Neural cell (in vitro differentiated cells): ENCODE data around the gene NGFR. TPM values are rescaled to one million over a fixed set of nuclear protein-coding genes. Genes with fewer than 3 reads are reported as not detected.

Source experiments
- H2AFZ ChIP-seq: fragments of 200-600, 300-800 bp; sonication (generic), shearing (Covaris generic); 2 replicates; pipeline ENCODE4 v1.6.0; 2014; ENCODE audit warnings: low read depth, mild to moderate bottlenecking, antibody characterized with exemption, low read length, moderate library complexity
- H3F3A ChIP-seq: fragments of 200-600 bp; shearing (Covaris generic); 2 replicates; pipeline ENCODE4 v1.6.1; 2016; ENCODE audit warnings: mild to moderate bottlenecking, moderate library complexity, mixed read lengths, antibody characterized with exemption, low read length; ENCODE audit not compliant: insufficient read depth, poor library complexity, severe bottlenecking
- H3K27ac ChIP-seq: fragments of 200-600, 300-800 bp; sonication (generic), shearing (Covaris generic); 2 replicates; pipeline ENCODE4 v1.5.1; 2014; ENCODE audit warnings: mild to moderate bottlenecking, low read length, moderate library complexity
- H3K27me3 ChIP-seq: fragments of 300-800, 200-600 bp; sonication (generic), shearing (Covaris generic); 2 replicates; pipeline ENCODE4 v1.6.0; 2014; ENCODE audit warnings: mild to moderate bottlenecking, low read depth, low read length, moderate library complexity; ENCODE audit not compliant: insufficient read depth
- H3K36me3 ChIP-seq: fragments of 300-800, 200-600 bp; sonication (generic), shearing (Covaris generic); 2 replicates; pipeline ENCODE4 v1.5.1; 2014; ENCODE audit warnings: mild to moderate bottlenecking, antibody characterized with exemption, low read length, moderate library complexity; ENCODE audit not compliant: insufficient read depth
- H3K4me2 ChIP-seq: fragments of 300-800, 200-600 bp; sonication (generic), shearing (Covaris generic); 2 replicates; pipeline ENCODE4 v1.6.0; 2014; ENCODE audit warnings: mild to moderate bottlenecking, low read length
- H3K4me3 ChIP-seq: fragments of 300-800, 200-600 bp; sonication (generic), shearing (Covaris generic); 2 replicates; pipeline ENCODE4 v1.5.1; 2014; ENCODE audit warnings: mild to moderate bottlenecking, low read length, moderate library complexity
- H3K79me2 ChIP-seq: fragments of 200-600 bp; shearing (Covaris generic); replicated peaks from 2 replicates; pipeline ENCODE4 v1.6.0; 2014; ENCODE audit warnings: mild to moderate bottlenecking, low read length, moderate library complexity; ENCODE audit not compliant: insufficient read depth
- H3K9ac ChIP-seq: fragments of 300-800, 200-600 bp; sonication (generic), shearing (Covaris generic); 2 replicates; pipeline ENCODE4 v1.6.1; 2016; ENCODE audit warnings: mild to moderate bottlenecking, low read length, mixed read lengths
- H3K9me2 ChIP-seq: fragments of 200-600 bp; shearing (Covaris generic); 2 replicates; pipeline ENCODE4 v1.6.1; 2016; ENCODE audit warnings: mild to moderate bottlenecking, low read length, mixed read lengths; ENCODE audit not compliant: insufficient read depth
- H3K9me3 ChIP-seq: fragments of 200-600, 300-800 bp; sonication (generic), shearing (Covaris generic); 2 replicates; pipeline ENCODE4 v1.6.1; 2016; ENCODE audit warnings: mild to moderate bottlenecking, mixed run types, low read length, moderate library complexity, mixed read lengths
- H4K20me1 ChIP-seq: fragments of 200-600 bp; shearing (Covaris generic); 2 replicates; pipeline ENCODE4 v1.6.1; 2016; ENCODE audit warnings: mild to moderate bottlenecking, mixed run types; ENCODE audit not compliant: insufficient read depth
- EP300 ChIP-seq: fragments of 450-650 bp; conservative IDR thresholded peaks from 2 replicates; pipeline ENCODE4 v1.6.1; 2014; ENCODE audit warnings: antibody characterized with exemption, mild to moderate bottlenecking, moderate library complexity; ENCODE audit not compliant: poor library complexity, severe bottlenecking
- EZH2 ChIP-seq: fragments of 200-600, 300-800 bp; shearing (Covaris generic), sonication (generic); IDR thresholded peaks from 2 replicates; pipeline ENCODE4 v1.6.1; 2014; ENCODE audit warnings: antibody characterized with exemption, low read length, borderline replicate concordance, mild to moderate bottlenecking; ENCODE audit not compliant: insufficient read depth, poor library complexity, severe bottlenecking
- MXI1 ChIP-seq: fragments of 450-650 bp; conservative IDR thresholded peaks from 2 replicates; pipeline ENCODE4 v1.6.1; 2014; ENCODE audit warnings: antibody characterized with exemption, mild to moderate bottlenecking; ENCODE audit not compliant: poor library complexity, severe bottlenecking
- POLR2AphosphoS5 ChIP-seq: IDR thresholded peaks from 2 replicates; pipeline ENCODE4 v1.6.1; 2012
- RAD21 ChIP-seq: fragments of 450-650 bp; conservative IDR thresholded peaks from 2 replicates; pipeline ENCODE4 v1.6.1; 2014; ENCODE audit warnings: antibody characterized with exemption, mild to moderate bottlenecking, moderate library complexity
- SMC3 ChIP-seq: fragments of 450-650 bp; conservative IDR thresholded peaks from 2 replicates; pipeline ENCODE4 v1.6.1; 2014; ENCODE audit warnings: antibody characterized with exemption, mild to moderate bottlenecking, moderate library complexity; ENCODE audit not compliant: poor library complexity
- TAF1 ChIP-seq: IDR thresholded peaks from 2 replicates; pipeline ENCODE4 v1.6.1; 2012; ENCODE audit warnings: low read depth
- polyA plus RNA-seq: library from polyadenylated mRNA; depleted of rRNA; stranded (reverse); fragments of >200 nt; gene quantifications from 2 replicates; pipeline ENCODE4 v1.2.3, GENCODE V29; 2014
- TF ChIP-seq, protein P1 (sequence below): IDR thresholded peaks from 2 replicates; pipeline ENCODE4 v1.6.1; 2012; ENCODE audit warnings: borderline replicate concordance
- TF ChIP-seq, protein P2 (sequence below): fragments of 450-650 bp; IDR thresholded peaks from 2 replicates; pipeline ENCODE4 v1.5.1; 2014; ENCODE audit warnings: antibody characterized with exemption, mild to moderate bottlenecking, moderate library complexity; ENCODE audit not compliant: poor library complexity, severe bottlenecking

The NGFR gene
- polyA plus RNA-seq, 1 donor from 2014 or later, result 3.6 TPM

DNA sequence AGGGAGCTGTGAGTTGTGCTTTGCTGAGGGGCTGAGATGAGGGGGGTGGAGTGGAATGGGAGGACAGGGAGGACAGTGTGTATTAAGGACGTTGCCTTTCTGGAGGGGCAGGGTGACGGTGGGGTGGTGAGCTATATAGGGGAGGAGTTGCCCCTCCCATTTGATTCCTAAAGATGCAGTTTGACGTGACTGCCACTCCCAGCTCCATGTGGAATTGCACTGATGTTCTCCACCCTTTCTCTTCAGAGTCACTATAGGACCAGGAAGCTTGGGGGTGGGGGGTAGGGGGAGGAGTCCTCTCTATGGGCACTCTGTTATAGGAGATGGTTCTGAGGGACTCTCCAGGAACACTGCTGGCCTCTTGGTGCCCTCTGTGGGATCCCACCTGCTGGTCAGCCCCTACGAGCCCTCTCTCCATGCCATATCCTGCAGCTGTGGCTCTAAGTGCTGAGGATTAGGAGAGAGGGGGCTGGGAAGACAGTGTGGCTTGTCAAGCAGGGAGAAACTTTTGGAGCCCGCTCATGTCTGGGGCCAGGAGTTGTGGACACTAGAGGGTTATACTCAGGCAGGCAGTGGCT lies 3.8 kb upstream of the NGFR start:
- H3K27ac ChIP-seq, result no peak overlapping the region
- H3K9me2 ChIP-seq, result no peaks in the 10 kb centered on the region
- no peaks in the 10 kb centered on the region for H3K79me2 ChIP-seq
- no peak overlapping the region for H2AFZ ChIP-seq
- no peak overlapping the region for H3K4me3 ChIP-seq
- no peak overlapping the region for H3K9ac ChIP-seq
- peaks cover 22% of the 10 kb centered on the region for H3K27me3 ChIP-seq
- no peaks in the 10 kb centered on the region for H3K36me3 ChIP-seq
- H3K9me3 ChIP-seq, result no peaks in the 10 kb centered on the region
- H3K4me2 ChIP-seq, result no peak overlapping the region
- no peaks in the 10 kb centered on the region for H4K20me1 ChIP-seq
- no peaks in the 10 kb centered on the region for H3F3A ChIP-seq
- no peak for TF ChIP-seq MXI1
- no peak for TF ChIP-seq EP300
- no peak for TF ChIP-seq SMC3
- TF ChIP-seq, protein P1, sequence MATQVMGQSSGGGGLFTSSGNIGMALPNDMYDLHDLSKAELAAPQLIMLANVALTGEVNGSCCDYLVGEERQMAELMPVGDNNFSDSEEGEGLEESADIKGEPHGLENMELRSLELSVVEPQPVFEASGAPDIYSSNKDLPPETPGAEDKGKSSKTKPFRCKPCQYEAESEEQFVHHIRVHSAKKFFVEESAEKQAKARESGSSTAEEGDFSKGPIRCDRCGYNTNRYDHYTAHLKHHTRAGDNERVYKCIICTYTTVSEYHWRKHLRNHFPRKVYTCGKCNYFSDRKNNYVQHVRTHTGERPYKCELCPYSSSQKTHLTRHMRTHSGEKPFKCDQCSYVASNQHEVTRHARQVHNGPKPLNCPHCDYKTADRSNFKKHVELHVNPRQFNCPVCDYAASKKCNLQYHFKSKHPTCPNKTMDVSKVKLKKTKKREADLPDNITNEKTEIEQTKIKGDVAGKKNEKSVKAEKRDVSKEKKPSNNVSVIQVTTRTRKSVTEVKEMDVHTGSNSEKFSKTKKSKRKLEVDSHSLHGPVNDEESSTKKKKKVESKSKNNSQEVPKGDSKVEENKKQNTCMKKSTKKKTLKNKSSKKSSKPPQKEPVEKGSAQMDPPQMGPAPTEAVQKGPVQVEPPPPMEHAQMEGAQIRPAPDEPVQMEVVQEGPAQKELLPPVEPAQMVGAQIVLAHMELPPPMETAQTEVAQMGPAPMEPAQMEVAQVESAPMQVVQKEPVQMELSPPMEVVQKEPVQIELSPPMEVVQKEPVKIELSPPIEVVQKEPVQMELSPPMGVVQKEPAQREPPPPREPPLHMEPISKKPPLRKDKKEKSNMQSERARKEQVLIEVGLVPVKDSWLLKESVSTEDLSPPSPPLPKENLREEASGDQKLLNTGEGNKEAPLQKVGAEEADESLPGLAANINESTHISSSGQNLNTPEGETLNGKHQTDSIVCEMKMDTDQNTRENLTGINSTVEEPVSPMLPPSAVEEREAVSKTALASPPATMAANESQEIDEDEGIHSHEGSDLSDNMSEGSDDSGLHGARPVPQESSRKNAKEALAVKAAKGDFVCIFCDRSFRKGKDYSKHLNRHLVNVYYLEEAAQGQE, result no peak
- no peak for TF ChIP-seq TAF1
- TF ChIP-seq RAD21, result no peak
- TF ChIP-seq, protein P2, sequence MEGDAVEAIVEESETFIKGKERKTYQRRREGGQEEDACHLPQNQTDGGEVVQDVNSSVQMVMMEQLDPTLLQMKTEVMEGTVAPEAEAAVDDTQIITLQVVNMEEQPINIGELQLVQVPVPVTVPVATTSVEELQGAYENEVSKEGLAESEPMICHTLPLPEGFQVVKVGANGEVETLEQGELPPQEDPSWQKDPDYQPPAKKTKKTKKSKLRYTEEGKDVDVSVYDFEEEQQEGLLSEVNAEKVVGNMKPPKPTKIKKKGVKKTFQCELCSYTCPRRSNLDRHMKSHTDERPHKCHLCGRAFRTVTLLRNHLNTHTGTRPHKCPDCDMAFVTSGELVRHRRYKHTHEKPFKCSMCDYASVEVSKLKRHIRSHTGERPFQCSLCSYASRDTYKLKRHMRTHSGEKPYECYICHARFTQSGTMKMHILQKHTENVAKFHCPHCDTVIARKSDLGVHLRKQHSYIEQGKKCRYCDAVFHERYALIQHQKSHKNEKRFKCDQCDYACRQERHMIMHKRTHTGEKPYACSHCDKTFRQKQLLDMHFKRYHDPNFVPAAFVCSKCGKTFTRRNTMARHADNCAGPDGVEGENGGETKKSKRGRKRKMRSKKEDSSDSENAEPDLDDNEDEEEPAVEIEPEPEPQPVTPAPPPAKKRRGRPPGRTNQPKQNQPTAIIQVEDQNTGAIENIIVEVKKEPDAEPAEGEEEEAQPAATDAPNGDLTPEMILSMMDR, result no peak
- no peak for TF ChIP-seq EZH2
- TF ChIP-seq POLR2AphosphoS5, result no peak

DNA sequence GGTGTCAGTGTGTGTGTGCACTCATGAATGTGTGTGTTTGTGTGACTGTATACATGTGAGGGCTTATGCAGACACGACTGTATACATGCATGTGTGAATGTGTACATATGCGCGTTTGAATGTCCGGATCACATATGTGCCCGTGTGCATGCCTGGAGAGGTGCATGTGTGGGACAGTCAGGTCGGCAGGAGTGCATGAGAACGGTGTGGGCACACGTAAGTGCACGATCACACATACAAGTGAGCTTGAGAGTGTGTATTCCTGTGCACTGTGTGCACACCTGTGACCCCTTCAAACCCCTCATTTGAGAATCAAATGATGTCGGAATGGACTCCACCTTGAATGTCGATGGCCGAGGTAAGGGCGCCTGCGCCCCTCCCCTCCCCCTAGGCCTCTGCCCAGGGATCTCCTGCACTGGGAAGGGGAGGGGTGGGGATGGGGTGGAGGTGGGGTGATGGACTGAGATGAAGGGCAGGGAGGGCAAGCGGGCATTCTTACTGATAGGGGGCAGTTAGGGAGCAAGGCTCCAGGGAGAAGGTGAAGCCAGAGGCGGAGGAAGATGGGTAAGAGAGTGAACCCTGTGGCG lies 601 bp upstream of the NGFR start:
- Histone ChIP-seq H3K79me2 (no peaks in the 10 kb centered on the region), H3F3A (no peaks in the 10 kb centered on the region), H3K27ac (no peak overlapping the region), H3K27me3 (peaks cover 53% of the 10 kb centered on the region), H3K4me2 (no peak overlapping the region), H4K20me1 (no peaks in the 10 kb centered on the region), H3K9me3 (no peaks in the 10 kb centered on the region), H3K9me2 (no peaks in the 10 kb centered on the region), H3K4me3 (no peak overlapping the region), H2AFZ (no peak overlapping the region), H3K36me3 (no peaks in the 10 kb centered on the region), H3K9ac (no peak overlapping the region)
- no peak for TF ChIP-seq SMC3
- no peak for TF ChIP-seq EP300
- no peak for TF ChIP-seq MXI1
- TF ChIP-seq TAF1, result no peak
- TF ChIP-seq, protein P2, result no peak
- TF ChIP-seq, protein P1, result no peak
- no peak for TF ChIP-seq EZH2
- no peak for TF ChIP-seq POLR2AphosphoS5
- TF ChIP-seq RAD21, result no peak
